ENCODE results near the gene IL32. TPM values are rescaled to one million over a fixed set of nuclear protein-coding genes. Genes with fewer than 3 reads are reported as not detected.

The IL32 gene
- total and polyA plus RNA-seq, 9 of the 15 experiments (the other 6 are each of a cell fraction or from before 2014, with no cell fraction given), result 0.21 to 2.2 (median 0.37) TPM; not detected in 3

DNA sequence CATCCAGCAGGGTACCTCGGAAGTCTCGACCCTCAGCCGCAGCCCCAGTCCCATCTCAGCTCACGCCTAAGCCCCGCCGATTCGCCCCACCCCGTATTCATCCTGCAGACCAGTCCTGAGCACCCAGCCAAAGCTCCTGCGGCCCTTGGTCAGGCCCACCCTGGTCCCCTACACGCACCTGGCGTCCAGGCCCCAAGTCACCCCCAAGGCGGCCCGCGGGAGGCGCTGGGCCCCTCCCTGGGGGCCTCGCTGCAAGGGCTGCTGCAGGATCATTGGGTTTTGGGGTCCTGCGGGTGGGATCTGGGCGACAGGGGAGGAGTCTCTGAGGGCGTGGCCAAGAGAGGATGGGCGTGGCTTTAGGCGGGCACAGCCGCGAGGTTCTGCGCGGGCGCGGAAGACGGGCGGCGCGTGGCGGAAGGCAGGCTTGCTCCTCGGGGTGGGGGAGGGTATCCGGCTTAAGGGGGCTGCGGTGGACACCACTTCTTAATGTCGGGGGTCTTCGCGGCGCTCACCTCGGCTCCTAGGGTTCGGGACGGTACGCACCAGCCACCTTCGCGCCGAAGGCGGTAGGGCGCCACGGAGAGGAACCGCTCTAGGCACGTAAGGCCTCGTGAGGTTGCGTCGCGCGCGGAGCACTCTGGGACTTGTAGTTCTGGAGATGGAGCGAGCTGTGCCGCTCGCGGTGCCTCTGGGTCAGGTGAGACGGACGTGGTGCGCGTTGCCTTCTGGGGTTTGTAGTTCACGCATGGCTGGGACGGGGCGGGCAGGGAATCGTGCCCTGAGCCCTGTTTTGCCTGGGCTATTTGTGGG lies 41.6 kb upstream of the IL32 start, which contains the start of the genes HCFC1R1 and THOC6 (continued):
- TF ChIP-seq, protein P1, sequence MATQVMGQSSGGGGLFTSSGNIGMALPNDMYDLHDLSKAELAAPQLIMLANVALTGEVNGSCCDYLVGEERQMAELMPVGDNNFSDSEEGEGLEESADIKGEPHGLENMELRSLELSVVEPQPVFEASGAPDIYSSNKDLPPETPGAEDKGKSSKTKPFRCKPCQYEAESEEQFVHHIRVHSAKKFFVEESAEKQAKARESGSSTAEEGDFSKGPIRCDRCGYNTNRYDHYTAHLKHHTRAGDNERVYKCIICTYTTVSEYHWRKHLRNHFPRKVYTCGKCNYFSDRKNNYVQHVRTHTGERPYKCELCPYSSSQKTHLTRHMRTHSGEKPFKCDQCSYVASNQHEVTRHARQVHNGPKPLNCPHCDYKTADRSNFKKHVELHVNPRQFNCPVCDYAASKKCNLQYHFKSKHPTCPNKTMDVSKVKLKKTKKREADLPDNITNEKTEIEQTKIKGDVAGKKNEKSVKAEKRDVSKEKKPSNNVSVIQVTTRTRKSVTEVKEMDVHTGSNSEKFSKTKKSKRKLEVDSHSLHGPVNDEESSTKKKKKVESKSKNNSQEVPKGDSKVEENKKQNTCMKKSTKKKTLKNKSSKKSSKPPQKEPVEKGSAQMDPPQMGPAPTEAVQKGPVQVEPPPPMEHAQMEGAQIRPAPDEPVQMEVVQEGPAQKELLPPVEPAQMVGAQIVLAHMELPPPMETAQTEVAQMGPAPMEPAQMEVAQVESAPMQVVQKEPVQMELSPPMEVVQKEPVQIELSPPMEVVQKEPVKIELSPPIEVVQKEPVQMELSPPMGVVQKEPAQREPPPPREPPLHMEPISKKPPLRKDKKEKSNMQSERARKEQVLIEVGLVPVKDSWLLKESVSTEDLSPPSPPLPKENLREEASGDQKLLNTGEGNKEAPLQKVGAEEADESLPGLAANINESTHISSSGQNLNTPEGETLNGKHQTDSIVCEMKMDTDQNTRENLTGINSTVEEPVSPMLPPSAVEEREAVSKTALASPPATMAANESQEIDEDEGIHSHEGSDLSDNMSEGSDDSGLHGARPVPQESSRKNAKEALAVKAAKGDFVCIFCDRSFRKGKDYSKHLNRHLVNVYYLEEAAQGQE (IDR thresholded peaks at IDR 0.05; ENCODE audit: borderline replicate concordance), result peak; percentile 39; the same call in 1 of the 2 replicates
- TF ChIP-seq, protein P1 (CRISPR knock-in tag; IDR thresholded peaks at IDR 0.05; ENCODE audit: low read depth), result peak; percentile 71
- TF ChIP-seq HNRNPLL (IDR thresholded peaks at IDR 0.05; ENCODE audit: low read depth, low read length, poor library complexity, severe bottlenecking) (peak; percentile 93), ZNF239 (CRISPR knock-in tag; IDR thresholded peaks at IDR 0.05) (no peak), CBFA2T2 (conservative IDR thresholded peaks at IDR 0.05) (peak; percentile 59), DMBX1 (CRISPR knock-in tag; IDR thresholded peaks at IDR 0.05; ENCODE audit: borderline replicate concordance) (no peak), ZNF584 (CRISPR knock-in tag; IDR thresholded peaks at IDR 0.05; ENCODE audit: low read depth) (0 out of 2 replicates have a peak, but pooled peaks have one; percentile 45), PTRF (tag; IDR thresholded peaks at IDR 0.05) (no peak), L3MBTL2 (IDR thresholded peaks at IDR 0.05) (peak; percentile 94), RBFOX2 (IDR thresholded peaks at IDR 0.05; ENCODE audit: low read depth, low read length) (peak; percentile 95)
- TF ChIP-seq, protein P2, sequence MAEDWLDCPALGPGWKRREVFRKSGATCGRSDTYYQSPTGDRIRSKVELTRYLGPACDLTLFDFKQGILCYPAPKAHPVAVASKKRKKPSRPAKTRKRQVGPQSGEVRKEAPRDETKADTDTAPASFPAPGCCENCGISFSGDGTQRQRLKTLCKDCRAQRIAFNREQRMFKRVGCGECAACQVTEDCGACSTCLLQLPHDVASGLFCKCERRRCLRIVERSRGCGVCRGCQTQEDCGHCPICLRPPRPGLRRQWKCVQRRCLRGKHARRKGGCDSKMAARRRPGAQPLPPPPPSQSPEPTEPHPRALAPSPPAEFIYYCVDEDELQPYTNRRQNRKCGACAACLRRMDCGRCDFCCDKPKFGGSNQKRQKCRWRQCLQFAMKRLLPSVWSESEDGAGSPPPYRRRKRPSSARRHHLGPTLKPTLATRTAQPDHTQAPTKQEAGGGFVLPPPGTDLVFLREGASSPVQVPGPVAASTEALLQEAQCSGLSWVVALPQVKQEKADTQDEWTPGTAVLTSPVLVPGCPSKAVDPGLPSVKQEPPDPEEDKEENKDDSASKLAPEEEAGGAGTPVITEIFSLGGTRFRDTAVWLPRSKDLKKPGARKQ (CRISPR knock-in tag; IDR thresholded peaks at IDR 0.05), result no peak
- TF ChIP-seq, protein P3, sequence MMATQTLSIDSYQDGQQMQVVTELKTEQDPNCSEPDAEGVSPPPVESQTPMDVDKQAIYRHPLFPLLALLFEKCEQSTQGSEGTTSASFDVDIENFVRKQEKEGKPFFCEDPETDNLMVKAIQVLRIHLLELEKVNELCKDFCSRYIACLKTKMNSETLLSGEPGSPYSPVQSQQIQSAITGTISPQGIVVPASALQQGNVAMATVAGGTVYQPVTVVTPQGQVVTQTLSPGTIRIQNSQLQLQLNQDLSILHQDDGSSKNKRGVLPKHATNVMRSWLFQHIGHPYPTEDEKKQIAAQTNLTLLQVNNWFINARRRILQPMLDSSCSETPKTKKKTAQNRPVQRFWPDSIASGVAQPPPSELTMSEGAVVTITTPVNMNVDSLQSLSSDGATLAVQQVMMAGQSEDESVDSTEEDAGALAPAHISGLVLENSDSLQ (IDR thresholded peaks at IDR 0.05), result peak; percentile 40
- TF ChIP-seq, protein P4, sequence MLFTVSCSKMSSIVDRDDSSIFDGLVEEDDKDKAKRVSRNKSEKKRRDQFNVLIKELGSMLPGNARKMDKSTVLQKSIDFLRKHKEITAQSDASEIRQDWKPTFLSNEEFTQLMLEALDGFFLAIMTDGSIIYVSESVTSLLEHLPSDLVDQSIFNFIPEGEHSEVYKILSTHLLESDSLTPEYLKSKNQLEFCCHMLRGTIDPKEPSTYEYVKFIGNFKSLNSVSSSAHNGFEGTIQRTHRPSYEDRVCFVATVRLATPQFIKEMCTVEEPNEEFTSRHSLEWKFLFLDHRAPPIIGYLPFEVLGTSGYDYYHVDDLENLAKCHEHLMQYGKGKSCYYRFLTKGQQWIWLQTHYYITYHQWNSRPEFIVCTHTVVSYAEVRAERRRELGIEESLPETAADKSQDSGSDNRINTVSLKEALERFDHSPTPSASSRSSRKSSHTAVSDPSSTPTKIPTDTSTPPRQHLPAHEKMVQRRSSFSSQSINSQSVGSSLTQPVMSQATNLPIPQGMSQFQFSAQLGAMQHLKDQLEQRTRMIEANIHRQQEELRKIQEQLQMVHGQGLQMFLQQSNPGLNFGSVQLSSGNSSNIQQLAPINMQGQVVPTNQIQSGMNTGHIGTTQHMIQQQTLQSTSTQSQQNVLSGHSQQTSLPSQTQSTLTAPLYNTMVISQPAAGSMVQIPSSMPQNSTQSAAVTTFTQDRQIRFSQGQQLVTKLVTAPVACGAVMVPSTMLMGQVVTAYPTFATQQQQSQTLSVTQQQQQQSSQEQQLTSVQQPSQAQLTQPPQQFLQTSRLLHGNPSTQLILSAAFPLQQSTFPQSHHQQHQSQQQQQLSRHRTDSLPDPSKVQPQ (CRISPR knock-in tag; IDR thresholded peaks at IDR 0.05; ENCODE audit: borderline replicate concordance), result no peak
